GM12872 (cell line): ENCODE results near the gene SELENON.

Experiments
- TF ChIP-seq, protein P1 (sequence below): IDR thresholded peaks from 3 replicates; pipeline ENCODE4 v1.5.1; 2011; ENCODE audit warnings: low read depth, mild to moderate bottlenecking, low read length, moderate library complexity; ENCODE audit not compliant: insufficient read depth

SELENON gene

DNA sequence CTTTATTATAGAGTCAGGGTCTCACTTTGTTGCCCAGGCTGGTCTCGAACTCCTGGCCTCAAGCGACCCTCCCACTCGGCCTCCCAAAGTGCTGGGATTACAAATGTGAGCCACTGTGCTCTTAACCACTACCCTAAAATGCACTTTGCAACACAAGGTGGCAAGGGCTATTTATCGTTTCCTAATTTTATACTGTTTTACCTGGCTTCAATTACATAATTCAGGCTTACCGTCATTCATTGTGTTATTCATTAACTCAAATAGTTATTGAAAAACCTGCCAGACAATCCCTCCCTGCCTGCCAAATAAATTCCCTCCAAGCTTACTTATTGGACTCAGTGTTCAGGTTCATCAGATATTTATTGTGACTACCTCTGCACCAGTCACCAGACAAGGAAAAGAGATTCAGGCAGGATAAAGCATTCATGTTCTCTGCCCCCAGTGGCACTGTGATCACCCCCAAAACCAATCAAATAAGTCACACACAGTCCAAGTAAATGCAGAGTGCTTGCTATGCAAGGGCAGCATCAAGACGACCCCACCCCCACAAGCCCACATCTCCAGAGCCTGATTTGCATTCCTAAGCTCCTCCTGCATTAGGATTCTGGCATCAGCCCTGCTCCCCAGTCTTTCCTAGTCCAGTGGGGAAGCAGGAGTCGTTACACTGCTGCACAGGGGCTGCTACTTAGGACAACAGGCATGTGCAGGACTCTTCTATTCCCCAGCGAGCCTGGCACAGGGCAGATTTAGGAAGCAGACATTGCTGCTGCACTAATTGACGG lies 67.4 kb downstream of the SELENON start:
- TF ChIP-seq, protein P1, sequence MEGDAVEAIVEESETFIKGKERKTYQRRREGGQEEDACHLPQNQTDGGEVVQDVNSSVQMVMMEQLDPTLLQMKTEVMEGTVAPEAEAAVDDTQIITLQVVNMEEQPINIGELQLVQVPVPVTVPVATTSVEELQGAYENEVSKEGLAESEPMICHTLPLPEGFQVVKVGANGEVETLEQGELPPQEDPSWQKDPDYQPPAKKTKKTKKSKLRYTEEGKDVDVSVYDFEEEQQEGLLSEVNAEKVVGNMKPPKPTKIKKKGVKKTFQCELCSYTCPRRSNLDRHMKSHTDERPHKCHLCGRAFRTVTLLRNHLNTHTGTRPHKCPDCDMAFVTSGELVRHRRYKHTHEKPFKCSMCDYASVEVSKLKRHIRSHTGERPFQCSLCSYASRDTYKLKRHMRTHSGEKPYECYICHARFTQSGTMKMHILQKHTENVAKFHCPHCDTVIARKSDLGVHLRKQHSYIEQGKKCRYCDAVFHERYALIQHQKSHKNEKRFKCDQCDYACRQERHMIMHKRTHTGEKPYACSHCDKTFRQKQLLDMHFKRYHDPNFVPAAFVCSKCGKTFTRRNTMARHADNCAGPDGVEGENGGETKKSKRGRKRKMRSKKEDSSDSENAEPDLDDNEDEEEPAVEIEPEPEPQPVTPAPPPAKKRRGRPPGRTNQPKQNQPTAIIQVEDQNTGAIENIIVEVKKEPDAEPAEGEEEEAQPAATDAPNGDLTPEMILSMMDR: no peak
